ENCODE data around the gene ELMO1. TPM values are rescaled to one million over a fixed set of nuclear protein-coding genes. Genes with fewer than 3 reads are reported as not detected.

ELMO1 gene
- polyA plus RNA-seq, 1 experiment = not detected

DNA sequence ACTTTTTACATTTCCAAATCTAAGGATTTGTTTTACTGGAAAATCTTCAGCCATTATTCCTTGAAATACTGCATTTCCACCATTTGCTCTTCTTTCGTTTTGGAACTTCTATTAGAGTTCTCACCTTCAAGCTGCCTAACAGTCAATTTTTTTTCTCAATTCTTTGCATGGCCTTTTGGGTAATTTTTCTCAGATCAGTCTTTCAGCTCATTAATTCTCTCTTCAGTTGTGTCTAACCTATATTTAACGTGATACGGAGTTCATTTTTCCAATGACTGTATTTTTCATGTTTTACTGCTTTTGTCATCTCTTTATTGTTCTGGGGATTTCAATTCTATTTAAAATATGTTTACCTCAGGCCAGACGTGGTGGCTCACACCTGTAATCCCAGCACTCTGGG lies 600.7 kb downstream of the ELMO1 start:
- Histone ChIP-seq H3K27me3 (ENCODE audit: control insufficient read depth, insufficient read depth, low read length) (no peaks in the 10 kb centered on the region), H3K4me3 (ENCODE audit: low read depth, low read length) (no peak overlapping the region), H3K36me3 (ENCODE audit: control insufficient read depth, insufficient read depth, low read length) (no peaks in the 10 kb centered on the region)
- TF ChIP-seq, protein P1, sequence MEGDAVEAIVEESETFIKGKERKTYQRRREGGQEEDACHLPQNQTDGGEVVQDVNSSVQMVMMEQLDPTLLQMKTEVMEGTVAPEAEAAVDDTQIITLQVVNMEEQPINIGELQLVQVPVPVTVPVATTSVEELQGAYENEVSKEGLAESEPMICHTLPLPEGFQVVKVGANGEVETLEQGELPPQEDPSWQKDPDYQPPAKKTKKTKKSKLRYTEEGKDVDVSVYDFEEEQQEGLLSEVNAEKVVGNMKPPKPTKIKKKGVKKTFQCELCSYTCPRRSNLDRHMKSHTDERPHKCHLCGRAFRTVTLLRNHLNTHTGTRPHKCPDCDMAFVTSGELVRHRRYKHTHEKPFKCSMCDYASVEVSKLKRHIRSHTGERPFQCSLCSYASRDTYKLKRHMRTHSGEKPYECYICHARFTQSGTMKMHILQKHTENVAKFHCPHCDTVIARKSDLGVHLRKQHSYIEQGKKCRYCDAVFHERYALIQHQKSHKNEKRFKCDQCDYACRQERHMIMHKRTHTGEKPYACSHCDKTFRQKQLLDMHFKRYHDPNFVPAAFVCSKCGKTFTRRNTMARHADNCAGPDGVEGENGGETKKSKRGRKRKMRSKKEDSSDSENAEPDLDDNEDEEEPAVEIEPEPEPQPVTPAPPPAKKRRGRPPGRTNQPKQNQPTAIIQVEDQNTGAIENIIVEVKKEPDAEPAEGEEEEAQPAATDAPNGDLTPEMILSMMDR (IDR thresholded peaks at IDR 0.05; ENCODE audit: insufficient read depth, low read depth, low read length) = no peak
- DNase-seq (ENCODE audit: low read depth) = no peak
- CTCF ChIA-PET = interaction anchor here (0.6 kb wide), 1 partner anchor 63 kb away, joined by 3 read pairs; no protein-coding TSS in a partner anchor
- POLR2A ChIA-PET = no interaction called here

GRCh38 chr7:36844374-36844773 lies 604.3 kb downstream of the ELMO1 start:
- ChIA-PET POLR2A (no interaction called here), CTCF (no interaction called here)
- no peak overlapping the region for H3K4me3 ChIP-seq (ENCODE audit: low read depth, low read length)
- no peaks in the 10 kb centered on the region for H3K27me3 ChIP-seq (ENCODE audit: control insufficient read depth, insufficient read depth, low read length)
- DNase-seq (ENCODE audit: low read depth) = no peak
- TF ChIP-seq, protein P1 (IDR thresholded peaks at IDR 0.05; ENCODE audit: insufficient read depth, low read depth, low read length) = no peak
- H3K36me3 ChIP-seq (ENCODE audit: control insufficient read depth, insufficient read depth, low read length) = no peaks in the 10 kb centered on the region

GRCh38 chr7:36840904-36841303 lies 607.8 kb downstream of the ELMO1 start:
- ChIA-PET CTCF (no interaction called here), POLR2A (no interaction called here)
- Histone ChIP-seq H3K4me3 (ENCODE audit: low read depth, low read length) (no peak overlapping the region), H3K36me3 (ENCODE audit: control insufficient read depth, insufficient read depth, low read length) (no peaks in the 10 kb centered on the region), H3K27me3 (ENCODE audit: control insufficient read depth, insufficient read depth, low read length) (no peaks in the 10 kb centered on the region)
- no peak for DNase-seq (ENCODE audit: low read depth)
- TF ChIP-seq, protein P1 (IDR thresholded peaks at IDR 0.05; ENCODE audit: insufficient read depth, low read depth, low read length) = no peak

- TF ChIP-seq, protein P1 (IDR thresholded peaks at IDR 0.05; ENCODE audit: insufficient read depth, low read depth, low read length) = no peak
- DNase-seq (ENCODE audit: low read depth) = no peak
- ChIA-PET POLR2A (no interaction called here), CTCF (no interaction called here)
- H3K36me3 ChIP-seq (ENCODE audit: control insufficient read depth, insufficient read depth, low read length) = no peaks in the 10 kb centered on the region
- H3K4me3 ChIP-seq (ENCODE audit: low read depth, low read length) = no peak overlapping the region
- H3K27me3 ChIP-seq (ENCODE audit: control insufficient read depth, insufficient read depth, low read length) = no peaks in the 10 kb centered on the region
Observed at GRCh38 chr7:36838616-36839225, 609.9 kb downstream of the ELMO1 start.

DNA sequence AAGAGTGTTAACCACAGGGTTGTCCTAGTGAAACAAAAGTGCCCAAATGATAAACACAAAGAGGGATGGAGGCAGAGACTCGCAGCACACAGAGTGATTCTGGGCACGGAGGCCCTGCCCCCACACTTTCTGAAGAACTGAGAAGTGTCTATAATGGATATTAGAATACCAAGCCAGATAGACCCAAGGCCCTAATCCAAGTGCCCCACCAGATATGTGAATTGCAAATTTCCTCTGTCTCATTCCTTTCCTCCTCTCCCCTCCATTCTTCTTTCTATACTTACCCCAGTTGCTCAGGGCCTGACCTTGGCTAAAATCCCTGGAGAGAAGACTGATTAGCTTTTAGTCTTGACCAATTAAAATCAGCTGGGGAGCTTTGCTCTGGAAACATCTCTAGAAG lies 617.6 kb downstream of the ELMO1 start:
- no peak for DNase-seq (ENCODE audit: low read depth)
- ChIA-PET POLR2A (no interaction called here), CTCF (no interaction called here)
- H3K27me3 ChIP-seq (ENCODE audit: control insufficient read depth, insufficient read depth, low read length) = no peaks in the 10 kb centered on the region
- no peaks in the 10 kb centered on the region for H3K36me3 ChIP-seq (ENCODE audit: control insufficient read depth, insufficient read depth, low read length)
- no peak overlapping the region for H3K4me3 ChIP-seq (ENCODE audit: low read depth, low read length)
- TF ChIP-seq, protein P1 (IDR thresholded peaks at IDR 0.05; ENCODE audit: insufficient read depth, low read depth, low read length) = no peak

Measured in BJ (cell line).